Mesodermal cell (in vitro differentiated cells): ENCODE data around the gene HES3.
A peak's percentile ranks its signal among the peaks of the same experiment; 100 is the strongest.

Experiments
- H3K27ac ChIP-seq: 2 replicates; pipeline ENCODE4 v1.7.0; 2013; ENCODE audit warnings: mild to moderate bottlenecking, low read depth, low read length, moderate library complexity; ENCODE audit not compliant: severe bottlenecking
- H3K36me3 ChIP-seq: 2 replicates; pipeline ENCODE4 v1.7.1; 2013; ENCODE audit warnings: mild to moderate bottlenecking, low read length, moderate library complexity; ENCODE audit not compliant: control insufficient read depth, insufficient read depth
- H3K4me1 ChIP-seq: one replicate; pipeline ENCODE4 v1.7.1; 2013; ENCODE audit warnings: mild to moderate bottlenecking, low read length; ENCODE audit not compliant: insufficient read depth, control insufficient read depth, poor library complexity, severe bottlenecking
- H3K4me3 ChIP-seq: 2 replicates; pipeline ENCODE4 v1.7.0; 2013; ENCODE audit warnings: low read length, control low read depth, mild to moderate bottlenecking; ENCODE audit not compliant: insufficient read depth, poor library complexity, severe bottlenecking; ENCODE audit errors: extremely low read depth
- H3K9me3 ChIP-seq: 2 replicates; pipeline ENCODE4 v1.7.1; 2013; ENCODE audit warnings: mild to moderate bottlenecking, low read length, moderate library complexity; ENCODE audit not compliant: control insufficient read depth
- WGBS, 2 experiments: methylation state at CpG; one replicate each; pipeline ENCODE4 v1.1.5; 2013; ENCODE audit warnings: missing lambda C conversion rate in 2 of 2; ENCODE audit not compliant: insufficient coverage in 2 of 2; 5-methylcytosine and 5-hydroxymethylcytosine counted together

Gene HES3

DNA sequence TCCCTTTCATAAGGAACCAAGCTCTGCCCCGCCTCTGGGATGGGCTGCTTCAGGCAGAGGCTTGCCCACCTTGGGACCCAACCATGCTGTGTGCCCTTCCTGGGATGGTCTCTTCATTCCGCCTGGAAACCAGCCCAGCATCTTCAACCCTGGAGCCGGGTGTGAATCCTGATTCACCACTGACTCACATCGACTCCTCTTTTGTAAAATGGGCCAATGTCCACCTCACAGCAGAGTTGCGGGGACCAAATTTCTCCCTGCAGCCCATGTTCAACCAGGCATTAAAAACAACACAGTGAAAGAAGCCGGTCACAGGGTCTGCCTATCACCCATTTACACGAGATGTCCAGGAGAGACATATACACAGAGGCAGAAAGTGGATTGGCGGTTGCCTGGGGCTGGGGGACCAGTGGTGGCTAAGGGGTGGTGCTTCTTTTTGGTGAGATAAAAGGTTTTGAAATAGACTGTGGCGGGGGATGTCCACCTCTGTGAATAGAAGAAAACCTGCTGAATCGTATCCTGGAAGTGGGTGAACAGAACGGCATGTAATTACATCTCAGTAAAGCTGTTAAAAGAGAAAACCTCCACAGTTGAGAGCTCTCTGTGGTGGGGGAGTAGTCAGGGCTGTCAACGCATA lies 23.8 kb downstream of the HES3 start:
- Histone ChIP-seq H3K27ac (no peak overlapping the region), H3K4me1 (peaks cover 16% of the 10 kb centered on the region), H3K36me3 (peaks cover 7% of the 10 kb centered on the region), H3K4me3 (no peak overlapping the region), H3K9me3 (no peaks in the 10 kb centered on the region)
- WGBS, 2 experiments: 95% methylated on average over 7 to 8 of the region's 12 CpGs

DNA sequence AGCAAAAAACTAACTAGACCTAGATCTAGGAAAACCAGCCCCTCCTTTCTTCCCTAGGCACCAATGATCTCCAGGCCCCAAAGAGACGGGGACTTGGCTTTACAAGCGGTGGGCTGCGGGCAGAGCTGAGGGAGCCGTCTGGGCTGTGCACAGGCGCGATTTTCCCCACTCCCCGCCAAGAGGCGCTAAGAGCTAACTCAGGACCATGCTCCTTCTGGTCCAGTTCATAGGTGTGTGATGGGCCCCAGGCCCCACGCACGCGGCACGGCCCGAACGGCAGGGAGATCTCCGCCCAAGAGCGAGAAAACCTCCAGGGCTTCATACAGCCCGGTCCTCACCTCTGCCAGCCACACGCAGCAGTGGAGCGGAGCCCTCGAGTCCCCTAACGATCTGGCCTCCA lies 24.4 kb downstream of the HES3 start:
- H3K9me3 ChIP-seq: no peaks in the 10 kb centered on the region
- H3K36me3 ChIP-seq: peaks cover 7% of the 10 kb centered on the region
- H3K4me1 ChIP-seq: peaks cover 22% of the 10 kb centered on the region
- H3K4me3 ChIP-seq: no peak overlapping the region
- 84 to 86% methylated on average over 21 of the region's 21 CpGs for WGBS, 2 experiments
- no peak overlapping the region for H3K27ac ChIP-seq

DNA sequence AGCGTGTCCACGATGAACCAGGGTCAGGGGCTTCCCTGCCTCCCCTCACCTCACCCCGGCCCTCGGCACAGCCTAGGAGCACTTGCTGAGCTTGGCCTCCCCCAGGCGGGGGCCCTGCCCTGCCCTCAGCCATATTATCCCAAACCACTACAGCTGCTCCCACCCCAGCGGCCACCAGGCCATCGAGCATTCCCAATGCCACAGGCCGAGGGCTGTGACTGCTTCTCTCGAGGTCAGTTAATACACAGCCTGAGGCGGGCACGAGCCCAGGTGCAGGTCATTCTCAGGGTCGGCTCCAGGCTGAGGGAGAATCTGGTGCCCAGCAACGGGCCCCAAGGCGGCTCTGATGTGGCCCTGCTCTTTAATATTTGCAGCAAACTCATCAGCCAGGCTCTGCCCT lies 25.3 kb downstream of the HES3 start:
- WGBS, 2 experiments: 94 to 97% methylated on average over 9 to 14 of the region's 14 CpGs
- Histone ChIP-seq H3K27ac (peak overlapping the region; percentile 29), H3K4me1 (peaks cover 31% of the 10 kb centered on the region), H3K4me3 (no peak overlapping the region), H3K9me3 (no peaks in the 10 kb centered on the region), H3K36me3 (peaks cover 7% of the 10 kb centered on the region)

DNA sequence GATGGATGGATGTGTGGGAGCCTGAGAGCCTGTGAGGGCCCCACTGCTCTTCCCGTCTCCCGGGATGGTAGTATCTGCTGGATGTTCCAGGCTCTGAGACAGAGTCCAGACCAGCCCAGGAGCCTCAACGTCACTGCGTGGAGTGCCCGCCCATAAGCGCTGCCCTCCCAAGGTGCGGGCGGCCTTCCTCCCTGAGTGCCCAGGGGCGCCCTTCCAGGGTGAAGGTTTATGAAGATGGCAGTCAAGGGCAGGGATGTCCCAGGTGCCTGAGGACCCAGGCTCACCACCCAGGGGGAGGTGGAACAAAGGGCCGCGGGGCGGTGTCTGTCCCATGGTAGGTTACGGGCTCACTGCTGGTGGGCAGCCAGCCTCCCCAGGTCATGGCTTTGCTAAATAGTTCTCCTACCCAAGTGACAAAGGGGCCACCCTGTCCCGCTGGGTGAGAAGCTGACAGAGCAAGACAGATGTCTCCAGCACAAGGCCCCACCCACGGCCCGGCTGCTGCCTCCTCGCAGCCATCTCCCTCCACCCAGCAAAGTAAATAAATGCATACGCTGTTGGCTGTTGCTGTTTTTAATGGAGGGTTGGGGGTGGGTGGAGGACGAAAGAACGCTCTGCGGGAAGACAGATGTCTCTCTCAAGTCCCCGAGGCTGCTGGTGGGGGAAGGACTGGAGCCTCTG lies 25.9 kb downstream of the HES3 start:
- 76 to 87% methylated on average over 12 to 16 of the region's 22 CpGs for WGBS, 2 experiments
- Histone ChIP-seq H3K27ac (no peak overlapping the region), H3K9me3 (no peaks in the 10 kb centered on the region), H3K36me3 (peaks cover 7% of the 10 kb centered on the region), H3K4me3 (no peak overlapping the region), H3K4me1 (peaks cover 31% of the 10 kb centered on the region)

DNA sequence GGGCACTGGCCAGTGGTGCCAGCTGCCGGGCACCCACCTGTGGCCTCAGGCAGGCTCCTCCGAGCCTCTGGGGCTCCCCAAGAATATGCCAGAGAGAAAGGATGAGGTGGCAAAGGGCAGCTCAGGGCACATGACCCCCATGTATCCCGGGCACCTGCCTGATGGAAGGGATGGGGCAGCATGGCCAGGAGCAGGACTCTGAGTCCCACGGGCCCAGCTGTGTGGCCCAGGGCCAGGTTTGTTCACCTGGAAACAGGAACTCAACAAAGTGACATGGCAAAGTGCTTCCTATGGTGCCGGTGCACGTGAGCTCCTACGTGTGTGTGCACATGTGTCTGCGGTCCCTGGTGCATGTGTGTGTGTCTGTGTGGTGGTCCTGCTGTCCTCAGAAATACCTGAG lies 26.4 kb downstream of the HES3 start:
- H3K4me3 ChIP-seq: no peak overlapping the region
- H3K36me3 ChIP-seq: peaks cover 7% of the 10 kb centered on the region
- H3K27ac ChIP-seq: no peak overlapping the region
- H3K4me1 ChIP-seq: peaks cover 31% of the 10 kb centered on the region
- WGBS, 2 experiments: 96 to 98% methylated on average over 6 to 8 of the region's 8 CpGs
- no peaks in the 10 kb centered on the region for H3K9me3 ChIP-seq

DNA sequence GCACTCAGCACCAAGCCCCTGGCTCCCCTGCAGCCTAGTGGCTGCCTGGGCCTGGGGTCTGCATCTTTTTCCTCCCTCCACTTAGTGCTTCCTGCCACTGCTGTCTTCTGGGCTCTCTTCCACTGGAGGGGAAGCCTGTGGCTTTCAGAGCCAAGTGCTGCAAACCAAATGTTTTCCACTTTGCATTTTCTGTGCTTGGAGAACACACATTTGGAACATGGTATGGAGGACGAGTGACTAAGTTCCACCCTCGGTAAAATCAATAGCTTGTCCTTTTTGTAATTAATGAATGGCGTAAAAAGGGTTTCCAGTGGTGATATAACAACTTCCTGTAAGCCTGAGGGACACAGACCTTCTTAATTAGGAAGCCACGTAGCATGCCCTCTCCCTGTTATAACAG lies 27.0 kb downstream of the HES3 start:
- no peak overlapping the region for H3K4me3 ChIP-seq
- H3K9me3 ChIP-seq: no peaks in the 10 kb centered on the region
- no peak overlapping the region for H3K27ac ChIP-seq
- peaks cover 37% of the 10 kb centered on the region for H3K4me1 ChIP-seq
- H3K36me3 ChIP-seq: peaks cover 6% of the 10 kb centered on the region
- 89 to 100% methylated on average over 3 to 4 of the region's 4 CpGs for WGBS, 2 experiments

DNA sequence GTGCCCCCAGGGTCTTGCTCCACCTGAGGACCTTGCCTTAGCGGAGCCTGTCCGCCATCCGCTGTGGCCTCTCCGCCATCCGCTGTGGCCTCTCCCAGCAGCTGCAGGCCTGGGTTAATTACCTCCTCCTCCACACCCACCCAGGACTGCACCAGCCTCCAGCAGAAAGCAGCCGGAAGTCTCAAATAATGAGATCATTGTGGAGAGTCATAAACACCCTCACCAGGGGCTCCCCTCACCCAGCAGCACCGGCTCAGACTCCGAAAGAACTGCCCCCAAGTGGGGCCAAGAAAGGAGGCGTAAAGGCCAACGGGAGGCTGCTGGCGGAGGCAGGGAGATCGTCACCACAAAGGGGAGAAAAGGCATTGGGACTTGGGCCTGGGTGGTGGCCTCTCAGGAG lies 27.6 kb downstream of the HES3 start:
- WGBS, 2 experiments: 83 to 91% methylated on average over 7 to 9 of the region's 12 CpGs
- H3K27ac ChIP-seq: no peak overlapping the region
- no peak overlapping the region for H3K4me3 ChIP-seq
- H3K4me1 ChIP-seq: peaks cover 42% of the 10 kb centered on the region
- H3K36me3 ChIP-seq: peaks cover 3% of the 10 kb centered on the region
- no peaks in the 10 kb centered on the region for H3K9me3 ChIP-seq

DNA sequence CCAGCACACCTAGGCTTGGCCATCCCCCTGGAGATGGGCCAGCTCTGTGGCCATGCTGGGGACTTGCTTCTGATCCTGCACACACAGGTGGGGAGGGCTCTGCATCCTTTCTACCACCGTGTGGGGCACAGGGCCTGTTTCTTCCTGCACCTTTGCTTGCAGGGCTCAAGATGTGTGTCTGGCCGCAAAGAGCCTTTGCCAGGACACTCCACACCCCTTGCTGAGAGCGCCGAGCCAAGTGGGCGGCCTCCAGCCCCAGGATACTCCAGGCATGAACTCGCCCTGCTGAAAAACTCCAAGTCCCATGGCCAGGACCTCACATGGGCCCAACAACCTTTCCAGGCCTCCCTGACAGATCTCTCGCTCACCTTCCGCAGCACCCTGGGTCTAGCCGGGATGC lies 28.5 kb downstream of the HES3 start:
- H3K9me3 ChIP-seq: no peaks in the 10 kb centered on the region
- no peak overlapping the region for H3K4me3 ChIP-seq
- peaks cover 2% of the 10 kb centered on the region for H3K36me3 ChIP-seq
- H3K4me1 ChIP-seq: peaks cover 50% of the 10 kb centered on the region
- no peak overlapping the region for H3K27ac ChIP-seq
- WGBS, 2 experiments: 92 to 96% methylated on average over 9 of the region's 9 CpGs

DNA sequence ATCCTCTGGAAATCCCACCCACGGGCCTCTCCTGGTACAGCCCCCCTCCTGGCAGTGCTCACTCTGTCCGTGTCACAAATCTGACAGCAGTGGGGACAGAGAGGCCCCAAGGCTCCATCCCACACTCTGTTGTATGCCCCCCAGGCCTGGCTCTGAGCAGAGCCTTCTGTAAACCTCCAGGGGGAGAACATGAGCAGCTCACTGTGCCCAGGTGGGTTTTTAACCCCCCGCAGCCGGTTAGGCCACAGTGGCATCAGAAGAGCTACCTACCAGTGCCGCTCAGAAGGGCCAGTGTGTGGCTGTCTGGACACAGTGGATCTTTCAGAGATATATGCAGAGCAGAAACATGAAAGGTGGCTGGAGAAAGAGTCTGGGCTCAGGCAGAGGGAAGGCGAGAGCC lies 28.9 kb downstream of the HES3 start:
- Histone ChIP-seq H3K9me3 (no peaks in the 10 kb centered on the region), H3K27ac (no peak overlapping the region), H3K4me3 (no peak overlapping the region), H3K36me3 (peaks cover 2% of the 10 kb centered on the region), H3K4me1 (peaks cover 48% of the 10 kb centered on the region)
- WGBS, 2 experiments: 83 to 90% methylated on average over 6 of the region's 6 CpGs

DNA sequence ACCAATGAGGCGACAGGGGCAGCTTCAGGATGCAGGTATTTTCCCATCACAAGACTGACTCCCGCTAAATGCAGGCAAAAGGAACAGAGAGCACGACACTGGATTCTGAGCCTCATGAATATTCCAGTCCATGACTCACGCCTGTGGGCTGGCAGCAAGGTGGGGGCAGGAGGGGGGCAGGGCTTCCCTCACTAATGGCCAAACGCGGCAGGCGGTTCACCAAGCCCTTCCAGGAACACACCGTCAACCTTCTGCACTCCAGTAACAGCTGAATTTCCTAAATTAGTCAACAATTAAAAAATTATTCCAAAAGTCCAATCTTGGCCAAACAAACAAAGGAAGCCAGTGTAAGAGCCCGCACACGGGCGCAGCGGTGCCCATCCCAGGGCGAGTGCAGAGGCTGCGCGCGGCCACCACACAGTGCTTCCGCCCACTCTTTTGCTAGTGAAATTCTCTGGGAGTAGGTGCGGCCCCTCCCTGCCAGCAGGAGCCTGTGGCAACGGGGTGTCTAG lies 29.5 kb downstream of the HES3 start:
- Histone ChIP-seq H3K36me3 (peaks cover 2% of the 10 kb centered on the region), H3K27ac (no peak overlapping the region), H3K4me1 (peaks cover 47% of the 10 kb centered on the region), H3K9me3 (no peaks in the 10 kb centered on the region), H3K4me3 (no peak overlapping the region)
- whole genome bisulfite sequencing, 2 experiments: 64 to 74% methylated on average over 18 to 19 of the region's 19 CpGs

DNA sequence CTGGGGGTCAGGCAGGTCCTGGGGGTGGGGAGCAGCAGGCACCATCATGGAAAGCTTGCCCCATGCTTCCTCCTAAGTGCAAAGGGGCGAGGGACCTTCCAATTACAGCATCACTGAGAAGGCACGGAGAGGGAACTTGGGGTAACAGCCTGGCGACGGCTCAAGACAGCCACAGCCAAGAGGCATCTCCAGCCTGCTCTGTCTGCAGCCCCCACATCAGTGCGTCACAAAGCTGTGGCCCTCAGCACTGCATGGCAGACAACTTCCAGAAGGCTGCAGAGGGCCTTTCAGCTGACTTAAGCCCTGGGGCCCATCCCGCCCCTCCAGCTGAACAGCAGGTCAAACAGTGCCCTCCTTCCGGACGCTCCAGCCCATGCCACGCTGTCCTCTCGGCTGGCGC lies 30.1 kb downstream of the HES3 start:
- peaks cover 8% of the 10 kb centered on the region for H3K36me3 ChIP-seq
- H3K9me3 ChIP-seq: no peaks in the 10 kb centered on the region
- peaks cover 47% of the 10 kb centered on the region for H3K4me1 ChIP-seq
- no peak overlapping the region for H3K4me3 ChIP-seq
- WGBS, 2 experiments: 97 to 100% methylated on average over 11 of the region's 11 CpGs
- H3K27ac ChIP-seq: no peak overlapping the region
